Endothelial cell of umbilical vein (primary cell): ENCODE measurements around the gene IGLON5. TPM values are rescaled to one million over a fixed set of nuclear protein-coding genes. Genes with fewer than 3 reads are reported as not detected.

Source experiments
- BruUV-seq: library from RNA; stranded (reverse); fragments of 400-500 nt; replicated peaks from 2 replicates; lab custom pipeline; 2021; lab: Mats Ljungman, UMichigan
- CTCF ChIA-PET: fragments of 300-600, 350-600 bp; sonication (Branson Sonifier 250); formaldehyde crosslinking; loops from one replicate; lab custom pipeline; 2021; ENCODE audit warnings: antibody characterized with exemption, inconsistent platforms; lab: Charles Lee
- POLR2A ChIA-PET: fragments of 300-600, 350-600 bp; sonication (Branson Sonifier 250); formaldehyde crosslinking; loops from one replicate; lab custom pipeline; 2021; ENCODE audit warnings: antibody characterized with exemption, inconsistent platforms; lab: Charles Lee
- DNase-seq: peaks from one replicate; pipeline ENCODE4 v3.0.0-alpha.2; 2011; ENCODE audit warnings: low read depth, low spot score
- FAIRE-seq: peaks from 2 replicates; lab custom pipeline; 2011; peaks lifted over from hg19 to GRCh38; lab: Jason Lieb, UNC
- H2AFZ ChIP-seq: 2 replicates; pipeline ENCODE4 v1.6.0; 2012; ENCODE audit warnings: low read depth, low read length, control low read depth, inconsistent platforms
- H3K27ac ChIP-seq: 2 replicates; pipeline ENCODE4 v1.5.1; 2011; ENCODE audit warnings: low read depth, mild to moderate bottlenecking, control low read depth, low read length, moderate library complexity; ENCODE audit not compliant: insufficient read depth
- H3K27me3 ChIP-seq, 2 experiments: 2 replicates each; pipeline versions ENCODE4 v1.6.0 to v1.6.1; 2011; ENCODE audit warnings: low read length in 2 of 2, mixed read lengths in 1 of 2; ENCODE audit not compliant: control insufficient read depth in 2 of 2, insufficient read depth in 2 of 2
- H3K36me3 ChIP-seq, 2 experiments: 2 replicates in 1 of 2; 3 replicates in 1 of 2; pipeline ENCODE4 v1.5.1; 2011; ENCODE audit warnings: low read length in 2 of 2, mild to moderate bottlenecking in 1 of 2, moderate library complexity in 1 of 2; ENCODE audit not compliant: control insufficient read depth in 2 of 2, insufficient read depth in 2 of 2; ENCODE audit errors: extremely low read depth in 1 of 2
- H3K4me1 ChIP-seq: 3 replicates; pipeline ENCODE4 v1.5.1; 2011; ENCODE audit warnings: mild to moderate bottlenecking, low read length; ENCODE audit not compliant: control insufficient read depth, insufficient read depth; ENCODE audit errors: extremely low read depth
- H3K4me2 ChIP-seq: 2 replicates; pipeline ENCODE4 v1.6.1; 2011; ENCODE audit warnings: low read length, control low read depth, mixed read lengths; ENCODE audit not compliant: insufficient read depth
- H3K4me3 ChIP-seq, 3 experiments: fragments of 200-600 bp in 1 of 3; sonication (generic), shearing (Covaris generic) in 1 of 3; replicated peaks in 1 of 3; 2 replicates each; pipeline ENCODE4 v1.5.1; 2011 to 2016; ENCODE audit warnings: control low read depth in 3 of 3, low read length in 3 of 3, mild to moderate bottlenecking in 2 of 3, inconsistent platforms in 1 of 3, low read depth in 1 of 3, moderate library complexity in 1 of 3; ENCODE audit not compliant: insufficient read depth in 1 of 3
- H3K79me2 ChIP-seq: 2 replicates; pipeline ENCODE4 v1.6.0; 2012; ENCODE audit warnings: low read length, inconsistent platforms; ENCODE audit not compliant: control insufficient read depth, insufficient read depth
- H3K9ac ChIP-seq: replicated peaks from 2 replicates; pipeline ENCODE3; 2011; ENCODE audit warnings: low read length, control low read depth; ENCODE audit not compliant: insufficient read depth; ENCODE audit errors: extremely low read depth
- H3K9me1 ChIP-seq: replicated peaks from 3 replicates; pipeline ENCODE4 v1.6.0; 2011; ENCODE audit warnings: mild to moderate bottlenecking, low read length; ENCODE audit not compliant: control insufficient read depth, insufficient read depth; ENCODE audit errors: extremely low read depth
- H3K9me3 ChIP-seq: replicated peaks from 2 replicates; pipeline ENCODE4 v1.5.1; 2012; ENCODE audit warnings: low read length, inconsistent platforms; ENCODE audit not compliant: control insufficient read depth, insufficient read depth
- H4K20me1 ChIP-seq: replicated peaks from 2 replicates; pipeline ENCODE3; 2011; ENCODE audit warnings: mild to moderate bottlenecking, low read length; ENCODE audit not compliant: control insufficient read depth, insufficient read depth; ENCODE audit errors: extremely low read depth
- EZH2 ChIP-seq: IDR thresholded peaks from 2 replicates; pipeline ENCODE4 v1.6.1; 2012; ENCODE audit warnings: borderline replicate concordance, low read depth, mild to moderate bottlenecking, moderate library complexity, low read length, inconsistent platforms; ENCODE audit not compliant: severe bottlenecking
- FOS ChIP-seq: IDR thresholded peaks from 2 replicates; pipeline ENCODE4 v1.6.1; 2011; ENCODE audit warnings: mild to moderate bottlenecking, low read length, moderate library complexity, borderline replicate concordance; ENCODE audit not compliant: insufficient read depth
- GATA2 ChIP-seq: IDR thresholded peaks from 2 replicates; pipeline ENCODE4 v1.7.0; 2011; ENCODE audit warnings: low read depth, mild to moderate bottlenecking, moderate library complexity, mixed read lengths, low read length; ENCODE audit not compliant: insufficient read length, insufficient read depth
- JUN ChIP-seq: IDR thresholded peaks from 2 replicates; pipeline ENCODE4 v1.6.1; 2011; ENCODE audit warnings: borderline replicate concordance, low read depth; ENCODE audit not compliant: insufficient read length, insufficient read depth
- MAX ChIP-seq: IDR thresholded peaks from 2 replicates; pipeline ENCODE4 v1.6.1; 2011; ENCODE audit not compliant: insufficient read depth, insufficient read length
- MYC ChIP-seq: IDR thresholded peaks from one replicate; pipeline ENCODE4 v1.6.1; 2011; ENCODE audit warnings: mild to moderate bottlenecking, low read depth, low read length
- POLR2A ChIP-seq: IDR thresholded peaks from 2 replicates; pipeline ENCODE4 v1.6.1; 2012; ENCODE audit warnings: low read depth, mild to moderate bottlenecking, control low read depth, low read length
- POLR2AphosphoS5 ChIP-seq: IDR thresholded peaks from 2 replicates; pipeline ENCODE4 v1.6.1; 2012; ENCODE audit warnings: low read depth, mild to moderate bottlenecking, control low read depth, low read length, moderate library complexity; ENCODE audit not compliant: insufficient read depth
- dilution Hi-C: fragments of 300-500 bp; cut with MboI; formaldehyde crosslinking; loops from one replicate; pipeline ENCODE4 v1.15.0; 2019; ENCODE audit warnings: low sequenced_read_pairs; ENCODE audit not compliant: extremely low pct_ligation_motif_present
- intact Hi-C: fragments of 100-400 bp; cut with micrococcal nuclease; formaldehyde crosslinking; loops from one replicate; pipeline ENCODE4 v1.10.0; 2022
- polyA plus RNA-seq, 4 experiments: library from polyadenylated mRNA; depleted of rRNA in 3 of 4; stranded (reverse) in 3 of 4; unstranded in 1 of 4; fragments of >200 nt; gene quantifications; 2 replicates each; pipeline versions ENCODE4 v1.2.1 to v1.2.3, GENCODE V29; 2011 to 2012; ENCODE audit warnings: missing spikeins in 1 of 4
- total RNA-seq: library from RNA; stranded (reverse); gene quantifications from 2 replicates; pipeline ENCODE4 v1.2.3, GENCODE V29; 2021
- TF ChIP-seq, protein P1 (sequence below), 2 donors: IDR thresholded peaks; 1 replicate in 1 of 2; 2 replicates in 1 of 2; pipeline ENCODE4 v1.5.1; 2011; ENCODE audit warnings: low read length in 2 of 2, mild to moderate bottlenecking in 2 of 2, moderate library complexity in 2 of 2, control low read depth in 1 of 2, inconsistent platforms in 1 of 2, low read depth in 1 of 2; ENCODE audit not compliant: insufficient read depth in 1 of 2; ENCODE audit errors: extremely low read depth in 1 of 2

IGLON5 gene
- total and polyA plus RNA-seq, 2 donors (not counting 3 experiments of a cell fraction or from before 2014, with no cell fraction given), result not detected

DNA sequence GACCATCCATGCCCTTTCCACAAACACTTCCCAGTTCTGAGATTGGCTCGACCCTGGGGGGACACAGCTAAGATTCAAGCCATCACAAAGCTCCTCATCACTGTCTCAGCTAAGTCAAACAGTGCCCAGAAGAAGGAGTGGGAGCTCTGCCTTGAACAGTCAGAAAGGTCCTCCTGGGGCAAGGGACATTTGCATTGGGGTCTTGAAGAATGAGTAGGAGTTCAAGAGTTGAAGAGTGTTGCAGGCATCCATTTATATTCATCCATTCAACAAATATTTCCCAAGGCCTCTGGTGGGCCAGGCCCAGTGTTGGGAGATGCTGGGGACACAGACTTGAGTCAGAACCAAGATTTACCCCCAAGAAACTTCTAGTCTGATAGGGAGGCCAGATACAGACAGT is 6.5 kb downstream of the IGLON5 start:
- no peaks in the 10 kb centered on the region for H3K9me1 ChIP-seq
- DNase-seq (no peak), FAIRE-seq (no peak)
- TF ChIP-seq POLR2A, result no peak
- TF ChIP-seq POLR2AphosphoS5, result no peak
- no peak for TF ChIP-seq FOS
- TF ChIP-seq MAX, result no peak
- TF ChIP-seq JUN, result no peak
- TF ChIP-seq GATA2, result no peak
- TF ChIP-seq MYC, result no peak
- TF ChIP-seq, protein P1, sequence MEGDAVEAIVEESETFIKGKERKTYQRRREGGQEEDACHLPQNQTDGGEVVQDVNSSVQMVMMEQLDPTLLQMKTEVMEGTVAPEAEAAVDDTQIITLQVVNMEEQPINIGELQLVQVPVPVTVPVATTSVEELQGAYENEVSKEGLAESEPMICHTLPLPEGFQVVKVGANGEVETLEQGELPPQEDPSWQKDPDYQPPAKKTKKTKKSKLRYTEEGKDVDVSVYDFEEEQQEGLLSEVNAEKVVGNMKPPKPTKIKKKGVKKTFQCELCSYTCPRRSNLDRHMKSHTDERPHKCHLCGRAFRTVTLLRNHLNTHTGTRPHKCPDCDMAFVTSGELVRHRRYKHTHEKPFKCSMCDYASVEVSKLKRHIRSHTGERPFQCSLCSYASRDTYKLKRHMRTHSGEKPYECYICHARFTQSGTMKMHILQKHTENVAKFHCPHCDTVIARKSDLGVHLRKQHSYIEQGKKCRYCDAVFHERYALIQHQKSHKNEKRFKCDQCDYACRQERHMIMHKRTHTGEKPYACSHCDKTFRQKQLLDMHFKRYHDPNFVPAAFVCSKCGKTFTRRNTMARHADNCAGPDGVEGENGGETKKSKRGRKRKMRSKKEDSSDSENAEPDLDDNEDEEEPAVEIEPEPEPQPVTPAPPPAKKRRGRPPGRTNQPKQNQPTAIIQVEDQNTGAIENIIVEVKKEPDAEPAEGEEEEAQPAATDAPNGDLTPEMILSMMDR (IDR thresholded peaks at IDR 0.05; ENCODE audit: extremely low read depth in 1 of 2, insufficient read depth in 1 of 2, low read depth in 1 of 2, low read length in 2 of 2), result no peak
- no peak for TF ChIP-seq EZH2
- no peaks in the 10 kb centered on the region for H4K20me1 ChIP-seq
- no peak overlapping the region for H3K9ac ChIP-seq
- no peak overlapping the region for H2AFZ ChIP-seq
- no peaks in the 10 kb centered on the region for H3K79me2 ChIP-seq
- POLR2A ChIA-PET, result no interaction called here
- no peaks in the 10 kb centered on the region for H3K27me3 ChIP-seq
- no peaks in the 10 kb centered on the region for H3K36me3 ChIP-seq
- H3K9me3 ChIP-seq, result no peaks in the 10 kb centered on the region
- H3K4me1 ChIP-seq, result no peaks in the 10 kb centered on the region
- intact Hi-C loops (no loop called here), dilution Hi-C loops (no loop called here)
- H3K4me3 ChIP-seq, result no peak overlapping the region
- H3K4me2 ChIP-seq, result no peak overlapping the region
- H3K27ac ChIP-seq, result no peak overlapping the region
- CTCF ChIA-PET, result no interaction called here
- no TSS peak for BruUV-seq
